Smooth muscle cell (in vitro differentiated cells): ENCODE measurements around the gene BTRC. TPM values are rescaled to one million over a fixed set of nuclear protein-coding genes. Genes with fewer than 3 reads are reported as not detected.
"Not testable (repeated sequence)": the region's sequence is repeated elsewhere in the genome, so short reads cannot be mapped to it uniquely, and the experiment has no call there.

Experiments used
- DNase-seq: peaks from one replicate; lab custom pipeline; 2025; ENCODE audit not compliant: unreplicated experiment; lab: John Stamatoyannopoulos, UW
- H2AFZ ChIP-seq: fragments of 200-600 bp; sonication (generic); 2 replicates; pipeline ENCODE4 v1.6.0; 2016; ENCODE audit warnings: antibody characterized with exemption, low read depth, mild to moderate bottlenecking
- H3F3A ChIP-seq: fragments of 200-600 bp; sonication (generic); 2 replicates; pipeline ENCODE4 v1.6.0; 2017; ENCODE audit warnings: antibody characterized with exemption, low read depth
- H3K27ac ChIP-seq: fragments of 200-600 bp; sonication (generic); 2 replicates; pipeline ENCODE4 v1.5.1; 2016; ENCODE audit warnings: low read depth, mild to moderate bottlenecking
- H3K27me3 ChIP-seq: fragments of 200-600 bp; sonication (generic); 2 replicates; pipeline ENCODE4 v1.6.1; 2016; ENCODE audit warnings: low read depth, mild to moderate bottlenecking
- H3K36me3 ChIP-seq: fragments of 200-600 bp; sonication (generic); 2 replicates; pipeline ENCODE4 v1.5.1; 2016; ENCODE audit warnings: low read depth
- H3K4me1 ChIP-seq: fragments of 200-600 bp; sonication (generic); 2 replicates; pipeline ENCODE4 v1.5.1; 2016; ENCODE audit warnings: low read depth
- H3K4me2 ChIP-seq: fragments of 200-600 bp; sonication (generic); 2 replicates; pipeline ENCODE4 v1.6.0; 2016; ENCODE audit warnings: mild to moderate bottlenecking
- H3K4me3 ChIP-seq: fragments of 200-600 bp; sonication (generic); 2 replicates; pipeline ENCODE4 v1.5.1; 2016; ENCODE audit warnings: mild to moderate bottlenecking
- H3K79me2 ChIP-seq: fragments of 200-600 bp; sonication (generic); 2 replicates; pipeline ENCODE4 v1.6.0; 2016; ENCODE audit warnings: low read depth, mild to moderate bottlenecking
- H3K9ac ChIP-seq: fragments of 200-600 bp; sonication (generic); 2 replicates; pipeline ENCODE4 v1.6.0; 2016; ENCODE audit warnings: low read depth
- H3K9me3 ChIP-seq: fragments of 200-600 bp; sonication (generic); replicated peaks from 2 replicates; pipeline ENCODE4 v1.5.1; 2016; ENCODE audit warnings: low read depth
- H4K20me1 ChIP-seq: fragments of 200-600 bp; sonication (generic); 2 replicates; pipeline ENCODE4 v1.6.0; 2016; ENCODE audit warnings: low read depth
- WGBS: methylation state at CpG from one replicate; pipeline ENCODE4 v1.1.7; 2016; ENCODE audit warnings: low lambda C conversion rate; 5-methylcytosine and 5-hydroxymethylcytosine counted together
- polyA plus RNA-seq: library from polyadenylated mRNA; unstranded; fragments of >200 nt; fragmentation: Nextera tagmentation; extraction: Ambion mirVana; gene quantifications from 2 replicates; pipeline ENCODE4 v1.2.1, GENCODE V29; 2016
- total RNA-seq: library from RNA; depleted of rRNA; stranded (reverse); fragments of >200 nt; gene quantifications from 2 replicates; pipeline ENCODE4 v1.2.3, GENCODE V29; 2014
- TF ChIP-seq, protein P1 (sequence below): fragments of 200-600 bp; sonication (generic); IDR thresholded peaks from 2 replicates; pipeline ENCODE4 v1.5.1; 2017; ENCODE audit warnings: borderline replicate concordance, mild to moderate bottlenecking, antibody characterized with exemption; ENCODE audit not compliant: insufficient read depth, poor library complexity, severe bottlenecking

The BTRC gene
- total and polyA plus RNA-seq, 2 experiments from 2014 or later = 9.6 to 16.8 TPM

- H3K79me2 ChIP-seq = no peaks in the 10 kb centered on the region
- H3K27ac ChIP-seq = no peak overlapping the region
- H3K27me3 ChIP-seq = peaks cover 9% of the 10 kb centered on the region
- H3K4me1 ChIP-seq = peaks cover 18% of the 10 kb centered on the region
- H3F3A ChIP-seq = no peaks in the 10 kb centered on the region
- no peaks in the 10 kb centered on the region for H4K20me1 ChIP-seq
- H3K36me3 ChIP-seq = no peaks in the 10 kb centered on the region
- no peak overlapping the region for H3K4me3 ChIP-seq
- WGBS = 89% methylated on average over 2 of the region's 2 CpGs
- no peak overlapping the region for H3K4me2 ChIP-seq
- DNase-seq = no peak
- H2AFZ ChIP-seq = no peak overlapping the region
- H3K9ac ChIP-seq = no peak overlapping the region
- no peaks in the 10 kb centered on the region for H3K9me3 ChIP-seq
- TF ChIP-seq, protein P1, sequence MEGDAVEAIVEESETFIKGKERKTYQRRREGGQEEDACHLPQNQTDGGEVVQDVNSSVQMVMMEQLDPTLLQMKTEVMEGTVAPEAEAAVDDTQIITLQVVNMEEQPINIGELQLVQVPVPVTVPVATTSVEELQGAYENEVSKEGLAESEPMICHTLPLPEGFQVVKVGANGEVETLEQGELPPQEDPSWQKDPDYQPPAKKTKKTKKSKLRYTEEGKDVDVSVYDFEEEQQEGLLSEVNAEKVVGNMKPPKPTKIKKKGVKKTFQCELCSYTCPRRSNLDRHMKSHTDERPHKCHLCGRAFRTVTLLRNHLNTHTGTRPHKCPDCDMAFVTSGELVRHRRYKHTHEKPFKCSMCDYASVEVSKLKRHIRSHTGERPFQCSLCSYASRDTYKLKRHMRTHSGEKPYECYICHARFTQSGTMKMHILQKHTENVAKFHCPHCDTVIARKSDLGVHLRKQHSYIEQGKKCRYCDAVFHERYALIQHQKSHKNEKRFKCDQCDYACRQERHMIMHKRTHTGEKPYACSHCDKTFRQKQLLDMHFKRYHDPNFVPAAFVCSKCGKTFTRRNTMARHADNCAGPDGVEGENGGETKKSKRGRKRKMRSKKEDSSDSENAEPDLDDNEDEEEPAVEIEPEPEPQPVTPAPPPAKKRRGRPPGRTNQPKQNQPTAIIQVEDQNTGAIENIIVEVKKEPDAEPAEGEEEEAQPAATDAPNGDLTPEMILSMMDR = no peak
These were observed 30.5 kb upstream of the BTRC start for GRCh38 chr10:101323495-101323894.

- H3K4me3 ChIP-seq, H3K36me3 ChIP-seq, H2AFZ ChIP-seq, H3K27ac ChIP-seq, H3K9me3 ChIP-seq, H3K79me2 ChIP-seq, H3K4me2 ChIP-seq, H3K9ac ChIP-seq, H3K4me1 ChIP-seq, DNase-seq, H3F3A ChIP-seq, H4K20me1 ChIP-seq, H3K27me3 ChIP-seq: not testable (repeated sequence)
- WGBS = 86% methylated on average over 1 of the region's 1 CpG
These were observed 26.5 kb upstream of the BTRC start for GRCh38 chr10:101327454-101327853.

GRCh38 chr10:101329341-101330032, 24.5 kb upstream of the BTRC start:
- Histone ChIP-seq H3K27me3 (peaks cover 6% of the 10 kb centered on the region), H3K9me3 (no peaks in the 10 kb centered on the region), H3K27ac (no peak overlapping the region), H2AFZ (no peak overlapping the region), H4K20me1 (no peaks in the 10 kb centered on the region), H3F3A (no peaks in the 10 kb centered on the region), H3K4me3 (no peak overlapping the region), H3K79me2 (no peaks in the 10 kb centered on the region), H3K4me2 (no peak overlapping the region), H3K36me3 (no peaks in the 10 kb centered on the region), H3K4me1 (no peaks in the 10 kb centered on the region), H3K9ac (no peak overlapping the region)
- TF ChIP-seq, protein P1 = no peak
- WGBS = 77% methylated on average over 3 of the region's 3 CpGs
- no peak for DNase-seq

DNA sequence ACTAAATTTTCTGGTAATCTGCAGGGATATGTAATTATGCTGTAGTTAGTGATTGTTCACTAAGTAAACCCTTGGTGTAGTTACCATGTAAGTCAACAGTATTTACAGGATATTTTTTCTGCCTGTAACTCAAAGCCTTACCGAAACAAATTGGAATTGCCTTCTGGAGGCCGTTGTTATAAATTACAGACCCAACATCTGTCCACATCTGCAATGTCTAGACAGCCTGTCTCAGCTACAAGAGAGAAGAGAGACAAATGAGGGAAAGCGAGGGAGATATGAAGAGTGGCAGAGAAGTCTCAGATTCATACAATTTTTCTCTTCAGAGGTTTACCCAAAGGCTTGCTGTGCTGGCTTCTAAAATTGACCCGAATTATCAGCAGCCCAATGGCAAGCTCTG, 23.7 kb upstream of the BTRC start:
- Histone ChIP-seq H3K4me3 (no peak overlapping the region), H3K4me2 (no peak overlapping the region), H3K79me2 (no peaks in the 10 kb centered on the region), H3F3A (no peaks in the 10 kb centered on the region), H3K27ac (no peak overlapping the region), H3K9me3 (no peaks in the 10 kb centered on the region), H2AFZ (no peak overlapping the region), H3K4me1 (no peaks in the 10 kb centered on the region), H4K20me1 (no peaks in the 10 kb centered on the region), H3K27me3 (peaks cover 6% of the 10 kb centered on the region), H3K9ac (no peak overlapping the region), H3K36me3 (no peaks in the 10 kb centered on the region)
- WGBS = 96% methylated on average over 4 of the region's 4 CpGs
- DNase-seq = no peak
- TF ChIP-seq, protein P1 = no peak
